ENCODE measurements around the gene GAA.

GRCh38 chr17:80082403-80083135 lies 18.8 kb upstream of the GAA start:
- TF ChIP-seq CTCF (IDR thresholded peaks at IDR 0.05) (peak; percentile 59 to 73), POLR2AphosphoS5 (IDR thresholded peaks at IDR 0.05) (no peak)
